ENCODE results near the gene KATNIP.

Gene KATNIP

DNA sequence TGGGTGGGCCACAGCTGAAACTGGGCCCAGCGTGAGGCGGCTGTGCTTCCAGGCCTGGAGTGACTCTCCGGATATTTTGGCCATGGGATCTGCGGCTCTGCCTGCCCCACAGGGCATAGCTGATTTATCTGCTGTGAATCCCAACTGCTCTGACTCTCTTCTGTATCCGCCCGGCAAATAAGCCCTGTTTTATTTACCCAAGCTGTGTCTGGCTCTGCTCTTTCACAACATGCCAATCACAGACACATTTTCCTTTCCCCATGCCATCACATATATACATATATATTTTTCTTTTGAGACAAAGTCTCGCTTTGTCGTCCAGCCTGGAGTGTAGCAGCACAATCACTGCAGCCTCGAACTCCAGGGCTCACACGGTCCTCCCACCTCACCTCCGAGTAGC lies 33.6 kb upstream of the KATNIP start:
- Histone ChIP-seq H3K4me3 (replicated peaks; ENCODE audit: insufficient read depth, low read length) (no peak overlapping the region), H3K27ac (replicated peaks) (no peak overlapping the region), H3K27me3 (ENCODE audit: insufficient read depth, poor library complexity, severe bottlenecking) (no peaks in the 10 kb centered on the region)
- TF ChIP-seq, protein P1, sequence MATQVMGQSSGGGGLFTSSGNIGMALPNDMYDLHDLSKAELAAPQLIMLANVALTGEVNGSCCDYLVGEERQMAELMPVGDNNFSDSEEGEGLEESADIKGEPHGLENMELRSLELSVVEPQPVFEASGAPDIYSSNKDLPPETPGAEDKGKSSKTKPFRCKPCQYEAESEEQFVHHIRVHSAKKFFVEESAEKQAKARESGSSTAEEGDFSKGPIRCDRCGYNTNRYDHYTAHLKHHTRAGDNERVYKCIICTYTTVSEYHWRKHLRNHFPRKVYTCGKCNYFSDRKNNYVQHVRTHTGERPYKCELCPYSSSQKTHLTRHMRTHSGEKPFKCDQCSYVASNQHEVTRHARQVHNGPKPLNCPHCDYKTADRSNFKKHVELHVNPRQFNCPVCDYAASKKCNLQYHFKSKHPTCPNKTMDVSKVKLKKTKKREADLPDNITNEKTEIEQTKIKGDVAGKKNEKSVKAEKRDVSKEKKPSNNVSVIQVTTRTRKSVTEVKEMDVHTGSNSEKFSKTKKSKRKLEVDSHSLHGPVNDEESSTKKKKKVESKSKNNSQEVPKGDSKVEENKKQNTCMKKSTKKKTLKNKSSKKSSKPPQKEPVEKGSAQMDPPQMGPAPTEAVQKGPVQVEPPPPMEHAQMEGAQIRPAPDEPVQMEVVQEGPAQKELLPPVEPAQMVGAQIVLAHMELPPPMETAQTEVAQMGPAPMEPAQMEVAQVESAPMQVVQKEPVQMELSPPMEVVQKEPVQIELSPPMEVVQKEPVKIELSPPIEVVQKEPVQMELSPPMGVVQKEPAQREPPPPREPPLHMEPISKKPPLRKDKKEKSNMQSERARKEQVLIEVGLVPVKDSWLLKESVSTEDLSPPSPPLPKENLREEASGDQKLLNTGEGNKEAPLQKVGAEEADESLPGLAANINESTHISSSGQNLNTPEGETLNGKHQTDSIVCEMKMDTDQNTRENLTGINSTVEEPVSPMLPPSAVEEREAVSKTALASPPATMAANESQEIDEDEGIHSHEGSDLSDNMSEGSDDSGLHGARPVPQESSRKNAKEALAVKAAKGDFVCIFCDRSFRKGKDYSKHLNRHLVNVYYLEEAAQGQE (IDR thresholded peaks at IDR 0.05; ENCODE audit: insufficient replicate concordance, low read depth): no peak
- no peak for TF ChIP-seq SPI1 (IDR thresholded peaks at IDR 0.05; ENCODE audit: borderline replicate concordance, low read depth)
- TF ChIP-seq POLR2AphosphoS5 (IDR thresholded peaks at IDR 0.05; ENCODE audit: low read depth): no peak
- TF ChIP-seq, protein P2, sequence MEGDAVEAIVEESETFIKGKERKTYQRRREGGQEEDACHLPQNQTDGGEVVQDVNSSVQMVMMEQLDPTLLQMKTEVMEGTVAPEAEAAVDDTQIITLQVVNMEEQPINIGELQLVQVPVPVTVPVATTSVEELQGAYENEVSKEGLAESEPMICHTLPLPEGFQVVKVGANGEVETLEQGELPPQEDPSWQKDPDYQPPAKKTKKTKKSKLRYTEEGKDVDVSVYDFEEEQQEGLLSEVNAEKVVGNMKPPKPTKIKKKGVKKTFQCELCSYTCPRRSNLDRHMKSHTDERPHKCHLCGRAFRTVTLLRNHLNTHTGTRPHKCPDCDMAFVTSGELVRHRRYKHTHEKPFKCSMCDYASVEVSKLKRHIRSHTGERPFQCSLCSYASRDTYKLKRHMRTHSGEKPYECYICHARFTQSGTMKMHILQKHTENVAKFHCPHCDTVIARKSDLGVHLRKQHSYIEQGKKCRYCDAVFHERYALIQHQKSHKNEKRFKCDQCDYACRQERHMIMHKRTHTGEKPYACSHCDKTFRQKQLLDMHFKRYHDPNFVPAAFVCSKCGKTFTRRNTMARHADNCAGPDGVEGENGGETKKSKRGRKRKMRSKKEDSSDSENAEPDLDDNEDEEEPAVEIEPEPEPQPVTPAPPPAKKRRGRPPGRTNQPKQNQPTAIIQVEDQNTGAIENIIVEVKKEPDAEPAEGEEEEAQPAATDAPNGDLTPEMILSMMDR (IDR thresholded peaks at IDR 0.05; ENCODE audit: insufficient read depth, low read length): no peak
- TF ChIP-seq GABPA (IDR thresholded peaks at IDR 0.05; ENCODE audit: low read depth): no peak
- no peak for DNase-seq (ENCODE audit: low read depth in 1 of 2, low spot score in 1 of 2)

DNA sequence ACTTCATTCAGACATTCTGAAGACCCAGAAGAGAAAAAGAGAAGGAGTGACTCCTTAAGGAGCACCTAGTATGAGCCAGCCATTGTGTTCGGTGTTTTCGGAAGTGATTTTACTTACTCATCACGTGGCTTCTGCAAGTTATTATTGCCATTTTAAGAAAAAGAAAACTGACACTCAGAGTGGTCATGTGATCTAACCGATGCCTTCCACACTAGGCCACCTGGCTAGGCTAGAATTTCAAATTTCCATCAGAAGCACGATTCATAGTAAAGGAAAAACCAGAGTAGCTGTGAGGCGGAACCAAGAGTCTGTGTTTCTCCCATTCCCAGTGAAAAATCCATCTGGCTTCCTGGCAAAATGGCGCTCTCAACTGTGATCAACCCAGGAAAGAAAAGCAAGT lies 32.3 kb upstream of the KATNIP start:
- H3K4me3 ChIP-seq (replicated peaks; ENCODE audit: insufficient read depth, low read length): no peak overlapping the region
- TF ChIP-seq POLR2AphosphoS5 (IDR thresholded peaks at IDR 0.05; ENCODE audit: low read depth): no peak
- TF ChIP-seq SPI1 (IDR thresholded peaks at IDR 0.05; ENCODE audit: borderline replicate concordance, low read depth): no peak
- no peak for DNase-seq (ENCODE audit: low read depth in 1 of 2, low spot score in 1 of 2)
- no peak overlapping the region for H3K27ac ChIP-seq (replicated peaks)
- H3K27me3 ChIP-seq (ENCODE audit: insufficient read depth, poor library complexity, severe bottlenecking): no peaks in the 10 kb centered on the region

DNA sequence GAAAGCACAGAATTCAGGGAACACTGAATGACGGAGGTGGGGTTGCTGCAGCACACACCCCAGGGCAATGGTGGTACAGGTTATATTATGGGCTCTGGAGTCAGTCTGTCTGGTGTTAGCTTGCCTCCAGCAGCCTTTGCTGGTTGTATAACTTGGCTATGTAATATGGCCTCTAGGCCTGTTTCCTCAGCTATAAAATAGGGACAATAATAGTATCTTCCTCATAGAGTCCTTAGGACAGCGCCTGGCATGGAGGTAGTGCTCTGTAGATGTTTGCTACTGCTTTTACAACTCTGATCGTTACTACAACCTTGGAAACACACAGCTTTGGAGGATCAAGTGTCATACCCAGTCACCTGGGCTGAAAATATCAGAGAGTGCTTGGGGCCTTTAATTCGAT lies 31.7 kb upstream of the KATNIP start:
- DNase-seq (ENCODE audit: low read depth in 1 of 2, low spot score in 1 of 2): no peak
- Histone ChIP-seq H3K4me3 (replicated peaks; ENCODE audit: insufficient read depth, low read length) (no peak overlapping the region), H3K27me3 (ENCODE audit: insufficient read depth, poor library complexity, severe bottlenecking) (no peaks in the 10 kb centered on the region), H3K27ac (replicated peaks) (no peak overlapping the region)
- TF ChIP-seq, protein P2 (IDR thresholded peaks at IDR 0.05; ENCODE audit: insufficient read depth, low read length): no peak
- no peak for TF ChIP-seq POLR2AphosphoS5 (IDR thresholded peaks at IDR 0.05; ENCODE audit: low read depth)
- TF ChIP-seq SPI1 (IDR thresholded peaks at IDR 0.05; ENCODE audit: borderline replicate concordance, low read depth): no peak
- no peak for TF ChIP-seq GABPA (IDR thresholded peaks at IDR 0.05; ENCODE audit: low read depth)
- TF ChIP-seq, protein P1 (IDR thresholded peaks at IDR 0.05; ENCODE audit: insufficient replicate concordance, low read depth): no peak

DNA sequence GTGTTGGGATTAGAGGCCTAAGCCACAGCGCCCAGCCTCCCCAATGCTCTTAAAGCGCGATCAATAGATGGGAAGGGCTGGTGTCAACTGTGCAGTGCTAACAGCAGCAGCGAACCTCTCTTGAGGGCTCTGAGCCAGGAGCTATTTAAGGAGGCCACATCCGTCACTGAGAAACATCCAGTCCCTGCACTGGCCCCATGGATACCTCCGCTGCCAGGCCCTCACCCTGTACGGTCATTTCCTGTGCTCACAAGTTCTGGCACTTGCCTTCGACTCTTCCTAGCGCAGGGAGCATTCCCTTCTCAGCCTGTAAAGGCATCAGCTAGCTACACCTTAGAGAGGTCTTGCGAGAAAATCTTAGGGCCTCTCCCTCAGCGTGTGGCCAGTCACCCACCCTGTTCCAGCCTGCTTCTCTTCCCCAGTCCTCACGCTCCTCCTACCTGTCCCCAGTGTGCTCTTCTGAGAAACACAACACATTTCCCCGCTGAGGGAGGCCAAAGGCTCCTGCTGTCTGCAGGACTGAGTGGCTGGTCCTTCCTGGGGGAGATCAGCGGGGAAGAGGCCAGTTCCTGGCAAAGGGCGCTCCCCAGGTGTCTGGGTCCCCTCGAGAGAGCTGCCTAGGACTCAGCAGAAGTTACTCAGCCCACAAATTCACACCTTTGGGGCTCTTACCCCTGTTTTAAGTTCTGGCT lies 28.8 kb upstream of the KATNIP start:
- Histone ChIP-seq H3K27ac (replicated peaks) (no peak overlapping the region), H3K4me3 (replicated peaks; ENCODE audit: insufficient read depth, low read length) (no peak overlapping the region), H3K27me3 (ENCODE audit: insufficient read depth, poor library complexity, severe bottlenecking) (no peaks in the 10 kb centered on the region)
- TF ChIP-seq SPI1 (IDR thresholded peaks at IDR 0.05; ENCODE audit: borderline replicate concordance, low read depth) (no peak), POLR2AphosphoS5 (IDR thresholded peaks at IDR 0.05; ENCODE audit: low read depth) (no peak), GABPA (IDR thresholded peaks at IDR 0.05; ENCODE audit: low read depth) (no peak)
- TF ChIP-seq, protein P1 (IDR thresholded peaks at IDR 0.05; ENCODE audit: insufficient replicate concordance, low read depth): no peak
- TF ChIP-seq, protein P2 (IDR thresholded peaks at IDR 0.05; ENCODE audit: insufficient read depth, low read length): no peak
- no peak for DNase-seq (ENCODE audit: low read depth in 1 of 2, low spot score in 1 of 2)

Measured in HL-60 (cell line).